Cardiac septum (tissue), 1 donor: ENCODE data around the gene OLFM2. TPM values are rescaled to one million over a fixed set of nuclear protein-coding genes. Genes with fewer than 3 reads are reported as not detected.

ENCODE experiments used
- DNase-seq: peaks from one replicate; pipeline ENCODE4 v3.0.0-alpha.2; 2020; ENCODE audit warnings: low spot score
- intact Hi-C: fragments of 100-400 bp; cut with DNase I; formaldehyde crosslinking; loops from one replicate; pipeline ENCODE4 v1.14.0; 2022
- total RNA-seq: library from RNA; stranded (reverse); fragmentation: NEBNext Ultra II Directional; extraction: Animal tissue kit (Norgen Biotek cat#: 25700); gene quantifications from one replicate; pipeline ENCODE4 v1.2.1, GENCODE V29; 2021
- donor health status: DM: no; HTN: no; CAD: no.

The OLFM2 gene
- total RNA-seq, 1 donor from 2014 or later: 4.1 TPM

- DNase-seq: no peak
- intact Hi-C loops: no loop called here
These were observed 22.9 kb downstream of the OLFM2 start for GRCh38 chr19:9913237-9914000.

GRCh38 chr19:9912551-9913236, 23.6 kb downstream of the OLFM2 start:
- intact Hi-C loops: no loop called here
- no peak for DNase-seq

- no peak for DNase-seq
- intact Hi-C loops: no loop called here
These were observed 24.7 kb downstream of the OLFM2 start for GRCh38 chr19:9911524-9912185.

- intact Hi-C loops: no loop called here
These were observed 25.7 kb downstream of the OLFM2 start for GRCh38 chr19:9910625-9911024.

GRCh38 chr19:9909251-9909650, 27.1 kb downstream of the OLFM2 start:
- DNase-seq: no peak
- intact Hi-C loops: no loop called here

More at GRCh38 chr19:9910625-9911024, 25.7 kb downstream of the OLFM2 start:
- no peak for DNase-seq

- intact Hi-C loops: no loop called here
These were observed 29.7 kb downstream of the OLFM2 start for GRCh38 chr19:9906475-9907087.

GRCh38 chr19:9903336-9903735, 33.0 kb downstream of the OLFM2 start:
- no peak for DNase-seq
- intact Hi-C loops: no loop called here

More at GRCh38 chr19:9906475-9907087, 29.7 kb downstream of the OLFM2 start:
- no peak for DNase-seq

- DNase-seq: no peak
- intact Hi-C loops: no loop called here
These were observed 34.7 kb downstream of the OLFM2 start for GRCh38 chr19:9901642-9902041.

GRCh38 chr19:9901020-9901419, 35.3 kb downstream of the OLFM2 start:
- DNase-seq: no peak
- intact Hi-C loops: no loop called here

GRCh38 chr19:9891609-9892373, 44.5 kb downstream of the OLFM2 start:
- intact Hi-C loops: no loop called here
- DNase-seq: no peak

GRCh38 chr19:9885077-9885552, 51.2 kb downstream of the OLFM2 start:
- no peak for DNase-seq
- intact Hi-C loops: no loop called here

GRCh38 chr19:9883764-9884163, 52.6 kb downstream of the OLFM2 start:
- intact Hi-C loops: no loop called here
- no peak for DNase-seq

- DNase-seq: no peak
- intact Hi-C loops: no loop called here
These were observed 53.0 kb downstream of the OLFM2 start for GRCh38 chr19:9883231-9883758.

GRCh38 chr19:9881720-9882119, 54.6 kb downstream of the OLFM2 start:
- DNase-seq: no peak
- intact Hi-C loops: no loop called here

GRCh38 chr19:9878511-9879196, 57.7 kb downstream of the OLFM2 start:
- intact Hi-C loops: no loop called here
- DNase-seq: no peak

- no peak for DNase-seq
- intact Hi-C loops: no loop called here
These were observed 58.4 kb downstream of the OLFM2 start for GRCh38 chr19:9877780-9878510.

- intact Hi-C loops: no loop called here
- no peak for DNase-seq
These were observed 60.5 kb downstream of the OLFM2 start for GRCh38 chr19:9875796-9876195.
